H1 (cell line): ENCODE results near the gene KANSL1. TPM values are rescaled to one million over a fixed set of nuclear protein-coding genes. Genes with fewer than 3 reads are reported as not detected.

ENCODE experiments used
- CTCF ChIA-PET: fragments of 300-600 bp; sonication (Branson Sonifier 250); formaldehyde crosslinking; loops from one replicate; lab custom pipeline; 2021; ENCODE audit not compliant: partially characterized antibody; lab: Charles Lee
- POLR2A ChIA-PET: fragments of 300-600 bp; sonication (Branson Sonifier 250); formaldehyde crosslinking; loops from one replicate; lab custom pipeline; 2021; ENCODE audit warnings: inconsistent platforms; ENCODE audit not compliant: partially characterized antibody; lab: Charles Lee
- DNase-seq, 2 experiments: peaks; one replicate each; pipeline versions ENCODE4 v3.0.0 to v3.0.0-alpha.2; 2010 to 2022; ENCODE audit warnings: low spot score in 2 of 2, low read depth in 1 of 2, mixed read lengths in 1 of 2
- FAIRE-seq: peaks from 2 replicates; lab custom pipeline; 2011; peaks lifted over from hg19 to GRCh38; lab: Jason Lieb, UNC
- H2AFZ ChIP-seq: 2 replicates; pipeline ENCODE4 v1.8.1; 2012; ENCODE audit warnings: low read length, inconsistent platforms
- H2AK5ac ChIP-seq: 2 replicates; pipeline ENCODE4 v1.6.1; 2013; ENCODE audit warnings: low read depth, low read length
- H2BK120ac ChIP-seq: replicated peaks from 2 replicates; pipeline ENCODE3; 2013; ENCODE audit warnings: low read depth, low read length, inconsistent platforms
- H2BK12ac ChIP-seq: 2 replicates; pipeline ENCODE4 v1.6.1; 2013; ENCODE audit warnings: low read depth, low read length
- H2BK15ac ChIP-seq: 2 replicates; pipeline ENCODE4 v1.6.1; 2013; ENCODE audit warnings: low read length
- H2BK20ac ChIP-seq: 2 replicates; pipeline ENCODE4 v1.6.1; 2013; ENCODE audit warnings: low read length
- H2BK5ac ChIP-seq: 2 replicates; pipeline ENCODE4 v1.6.1; 2013; ENCODE audit warnings: low read depth, low read length
- H3K14ac ChIP-seq: 2 replicates; pipeline ENCODE4 v1.6.1; 2013; ENCODE audit warnings: inconsistent platforms; ENCODE audit not compliant: insufficient read length
- H3K18ac ChIP-seq: 2 replicates; pipeline ENCODE4 v1.6.1; 2013; ENCODE audit warnings: low read length; ENCODE audit errors: extremely low read depth
- H3K23ac ChIP-seq: 2 replicates; pipeline ENCODE4 v1.6.1; 2013; ENCODE audit warnings: inconsistent platforms; ENCODE audit not compliant: insufficient read length
- H3K23me2 ChIP-seq: 2 replicates; pipeline ENCODE4 v1.6.1; 2013; ENCODE audit warnings: low read depth, low read length
- H3K27ac ChIP-seq: 2 replicates; pipeline ENCODE4 v1.6.1; 2011; ENCODE audit warnings: low read depth, low read length, inconsistent platforms
- H3K27me3 ChIP-seq, 4 experiments: replicated peaks in 1 of 4; 1 replicate in 1 of 4; 2 replicates in 3 of 4; pipeline versions ENCODE4 v1.6.1 to v1.8.1; 2011 to 2013; ENCODE audit warnings: low read length in 3 of 4, mild to moderate bottlenecking in 3 of 4, inconsistent platforms in 2 of 4, mixed read lengths in 2 of 4, moderate library complexity in 1 of 4; ENCODE audit not compliant: control insufficient read depth in 3 of 4, insufficient read depth in 3 of 4; ENCODE audit errors: extremely low read depth in 1 of 4
- H3K36me3 ChIP-seq, 4 experiments: 2 replicates each; pipeline versions ENCODE4 v1.6.1 to v1.8.1; 2011 to 2013; ENCODE audit warnings: mild to moderate bottlenecking in 4 of 4, low read length in 3 of 4, moderate library complexity in 2 of 4, control low read depth in 1 of 4, inconsistent platforms in 1 of 4; ENCODE audit not compliant: insufficient read depth in 4 of 4, control insufficient read depth in 2 of 4
- H3K4ac ChIP-seq: replicated peaks from 2 replicates; pipeline ENCODE3; 2013; ENCODE audit warnings: low read length, low read depth, mixed read lengths, inconsistent platforms; ENCODE audit not compliant: insufficient read length
- H3K4me1 ChIP-seq, 4 experiments: replicated peaks in 1 of 4; 1 replicate in 1 of 4; 2 replicates in 3 of 4; pipeline versions ENCODE4 v1.6.1 to v1.8.1; 2011 to 2013; ENCODE audit warnings: low read length in 3 of 4, inconsistent platforms in 2 of 4, mixed read lengths in 1 of 4; ENCODE audit not compliant: insufficient read depth in 4 of 4, control insufficient read depth in 3 of 4
- H3K4me2 ChIP-seq, 2 experiments: 2 replicates each; pipeline versions ENCODE4 v1.6.1 to v1.8.1; 2011 to 2013; ENCODE audit warnings: low read depth in 2 of 2, low read length in 2 of 2, control low read depth in 1 of 2, inconsistent platforms in 1 of 2, mild to moderate bottlenecking in 1 of 2; ENCODE audit not compliant: insufficient read depth in 1 of 2
- H3K4me3 ChIP-seq, 4 experiments: fragments of 200-600, 300-600 bp in 1 of 4; sonication (generic), shearing (Covaris generic), sonication (Bioruptor Twin) in 1 of 4; 2 replicates each; pipeline versions ENCODE4 v1.5.1 to v1.8.1; 2011 to 2016; ENCODE audit warnings: low read length in 4 of 4, low read depth in 3 of 4, control low read depth in 2 of 4, inconsistent platforms in 2 of 4, mild to moderate bottlenecking in 2 of 4, mixed read lengths in 1 of 4, moderate library complexity in 1 of 4; ENCODE audit not compliant: insufficient read depth in 2 of 4; ENCODE audit errors: extremely low read depth in 1 of 4
- H3K56ac ChIP-seq: replicated peaks from 2 replicates; pipeline ENCODE3; 2013; ENCODE audit warnings: low read depth, mild to moderate bottlenecking, mixed read lengths, low read length, inconsistent platforms; ENCODE audit not compliant: insufficient read length
- H3K79me1 ChIP-seq: 2 replicates; pipeline ENCODE4 v1.6.1; 2013; ENCODE audit warnings: low read depth, low read length, control low read depth
- H3K79me2 ChIP-seq, 2 experiments: 2 replicates each; pipeline versions ENCODE4 v1.6.1 to v1.8.1; 2012 to 2013; ENCODE audit warnings: low read length in 2 of 2, mild to moderate bottlenecking in 2 of 2, inconsistent platforms in 1 of 2; ENCODE audit not compliant: insufficient read depth in 2 of 2, control insufficient read depth in 1 of 2
- H3K9ac ChIP-seq, 4 experiments: replicated peaks in 1 of 4; 1 replicate in 1 of 4; 2 replicates in 3 of 4; pipeline versions ENCODE4 v1.6.1 to v1.8.1; 2011 to 2013; ENCODE audit warnings: low read depth in 3 of 4, low read length in 3 of 4, control low read depth in 2 of 4, mild to moderate bottlenecking in 2 of 4, moderate library complexity in 2 of 4, inconsistent platforms in 1 of 4; ENCODE audit errors: extremely low read depth in 1 of 4
- H3K9me3 ChIP-seq, 2 experiments: 2 replicates each; pipeline versions ENCODE4 v1.6.1 to v1.8.1; 2012 to 2013; ENCODE audit warnings: mild to moderate bottlenecking in 2 of 2, moderate library complexity in 2 of 2, control low read depth in 1 of 2, inconsistent platforms in 1 of 2, low read depth in 1 of 2, low read length in 1 of 2, mixed read lengths in 1 of 2; ENCODE audit not compliant: insufficient read depth in 2 of 2
- H4K20me1 ChIP-seq, 2 experiments: replicated peaks in 1 of 2; 2 replicates each; pipeline versions ENCODE3 to v1.8.1; 2011 to 2013; ENCODE audit warnings: inconsistent platforms in 2 of 2, low read length in 2 of 2, mild to moderate bottlenecking in 1 of 2; ENCODE audit not compliant: insufficient read depth in 2 of 2, control insufficient read depth in 1 of 2
- H4K5ac ChIP-seq: 2 replicates; pipeline ENCODE4 v1.6.1; 2013; ENCODE audit warnings: low read length, low read depth, mixed read lengths, inconsistent platforms; ENCODE audit not compliant: insufficient read length
- H4K8ac ChIP-seq: 2 replicates; pipeline ENCODE4 v1.8.0; 2013; ENCODE audit warnings: mild to moderate bottlenecking, moderate library complexity, low read length, inconsistent platforms; ENCODE audit not compliant: insufficient read depth; ENCODE audit errors: extremely low read depth
- H4K91ac ChIP-seq: replicated peaks from 2 replicates; pipeline ENCODE3; 2013; ENCODE audit warnings: low read length, mixed read lengths, inconsistent platforms; ENCODE audit not compliant: insufficient read length
- ASH2L ChIP-seq: fragments of 200-600, 300-600 bp; sonication (generic); IDR thresholded peaks from one replicate; pipeline ENCODE4 v1.7.1; 2017; ENCODE audit warnings: low read length
- BACH1 ChIP-seq: IDR thresholded peaks from 2 replicates; pipeline ENCODE4 v1.6.1; 2012; ENCODE audit warnings: low read length, improper control_type of control experiment
- CREB1 ChIP-seq: IDR thresholded peaks from 2 replicates; pipeline ENCODE4 v1.6.1; 2012; ENCODE audit warnings: inconsistent platforms
- EGR1 ChIP-seq: IDR thresholded peaks from 2 replicates; pipeline ENCODE4 v1.6.1; 2011; ENCODE audit warnings: low read depth, low read length, borderline replicate concordance
- FOSL1 ChIP-seq: IDR thresholded peaks from 2 replicates; pipeline ENCODE4 v1.6.1; 2011; ENCODE audit warnings: mild to moderate bottlenecking, low read depth, low read length, moderate library complexity; ENCODE audit not compliant: insufficient read depth
- RNF2 ChIP-seq: fragments of 200-900, 300-1000 bp; sonication (generic); IDR thresholded peaks from 2 replicates; pipeline ENCODE4 v1.7.1; 2016; ENCODE audit warnings: borderline replicate concordance, low read depth, mild to moderate bottlenecking, antibody characterized with exemption, low read length; ENCODE audit not compliant: poor library complexity, severe bottlenecking; ENCODE audit errors: missing control alignments
- SIN3A ChIP-seq, 2 experiments: IDR thresholded peaks in 1 of 2; conservative IDR thresholded peaks in 1 of 2; 2 replicates each; pipeline ENCODE4 v1.6.1; 2011 to 2012; ENCODE audit warnings: low read length in 2 of 2, improper control_type of control experiment in 1 of 2, low read depth in 1 of 2, mild to moderate bottlenecking in 1 of 2
- SIX5 ChIP-seq: IDR thresholded peaks from 2 replicates; pipeline ENCODE4 v1.6.1; 2011; ENCODE audit warnings: mild to moderate bottlenecking, low read depth, low read length
- TBP ChIP-seq: IDR thresholded peaks from 2 replicates; pipeline ENCODE4 v1.6.1; 2011; ENCODE audit warnings: low read depth, low read length, improper control_type of control experiment
- WGBS, 2 experiments: shearing (Covaris generic) in 1 of 2; methylation state at CpG; one replicate each; pipeline versions ENCODE4 v1.1.6 to v1.1.7; 2013 to 2015; ENCODE audit warnings: low lambda C conversion rate in 2 of 2, mixed read lengths in 2 of 2, inconsistent platforms in 1 of 2, low coverage in 1 of 2, missing lambda C conversion rate in 1 of 2; ENCODE audit not compliant: insufficient replicate concordance in 2 of 2, insufficient coverage in 1 of 2, insufficient read length in 1 of 2; ENCODE audit errors: extremely low coverage in 1 of 2, missing lambda C conversion rate in 1 of 2; 5-methylcytosine and 5-hydroxymethylcytosine counted together
- polyA plus RNA-seq, 7 experiments: library from polyadenylated mRNA; depleted of rRNA in 3 of 7; stranded (reverse) in 5 of 7; unstranded in 2 of 7; fragments of >200 nt in 5 of 7; fragments of 200-250 nt in 2 of 7; gene quantifications; 1 replicate in 5 of 7; 2 replicates in 1 of 7; 4 replicates in 1 of 7; pipeline versions ENCODE4 v1.2.1 to v1.2.3, GENCODE V29; 2011 to 2013; ENCODE audit warnings: missing spikeins in 2 of 7, mixed read lengths in 2 of 7
- total RNA-seq: library from RNA; stranded (reverse); fragmentation: NEBNext Ultra II Directional; extraction: Animal tissue kit (Norgen Biotek cat#: 25700); gene quantifications from 2 replicates; pipeline ENCODE4 v1.2.1, GENCODE V29; 2021
- TF ChIP-seq, protein P1 (sequence below), 3 experiments: IDR thresholded peaks; 1 replicate in 2 of 3; 2 replicates in 1 of 3; pipeline versions ENCODE4 v1.5.1 to v1.6.1; 2011; ENCODE audit warnings: low read length in 3 of 3, mild to moderate bottlenecking in 3 of 3, inconsistent platforms in 2 of 3, low read depth in 1 of 3, moderate library complexity in 1 of 3; ENCODE audit not compliant: insufficient read depth in 1 of 3; ENCODE audit errors: control extremely low read depth in 1 of 3

Gene KANSL1
- total and polyA plus RNA-seq, 2 of the 8 experiments (the other 6 are each of a cell fraction or from before 2014, with no cell fraction given), result 34.0 to 128 TPM

DNA sequence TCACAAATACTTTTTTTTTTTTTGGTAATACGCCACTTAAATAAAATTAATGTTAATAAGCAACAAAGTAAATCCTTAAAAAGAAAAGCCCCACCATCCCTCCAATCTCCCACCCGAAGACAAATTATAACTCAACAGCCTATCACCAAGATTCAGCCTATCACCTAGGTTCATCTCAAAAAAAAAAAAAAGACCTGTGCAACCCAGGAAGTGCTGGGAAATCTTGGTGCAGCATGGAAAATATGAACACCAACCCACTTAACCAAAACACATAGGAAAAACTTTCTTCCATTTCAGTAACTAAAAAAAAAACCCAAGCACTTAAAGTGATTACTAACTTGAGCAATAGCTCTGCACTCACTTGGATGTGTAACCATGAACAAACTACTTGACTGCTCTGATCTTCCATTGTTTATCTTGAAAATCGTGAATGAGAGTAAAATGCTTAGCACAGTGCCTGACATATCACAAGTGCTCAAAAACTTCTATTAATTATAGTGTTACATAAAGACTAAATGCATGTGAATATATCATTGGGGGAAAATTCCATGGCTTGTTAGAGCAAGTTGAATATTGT is 103.8 kb downstream of the KANSL1 start:
- Histone ChIP-seq H3K14ac (no peak overlapping the region), H3K9me3 (no peaks in the 10 kb centered on the region), H3K4me2 (no peak overlapping the region), H3K4me1 (no peaks in the 10 kb centered on the region), H3K23ac (no peak overlapping the region), H3K18ac (no peak overlapping the region), H2BK5ac (no peak overlapping the region), H4K5ac (no peak overlapping the region), H3K79me2 (peaks cover 1 to 98% of the 10 kb centered on the region in 2 experiments; a peak in 3 of 4 replicates), H3K56ac (no peak overlapping the region), H3K27ac (no peak overlapping the region), H3K9ac (no peak overlapping the region), H3K36me3 (peaks cover 0 to 24% (median 2%) of the 10 kb centered on the region in 4 experiments; a peak in 3 of 8 replicates), H3K4me3 (no peak overlapping the region), H3K27me3 (no peaks in the 10 kb centered on the region), H4K8ac (no peak overlapping the region), H2AFZ (no peak overlapping the region), H2BK12ac (no peak overlapping the region), H2BK15ac (no peak overlapping the region), H3K4ac (no peak overlapping the region), H4K20me1 (peaks cover 4 to 6% of the 10 kb centered on the region in 2 experiments), H4K91ac (no peak overlapping the region), H2BK120ac (no peak overlapping the region), H3K79me1 (peaks cover 4% of the 10 kb centered on the region; the same call in 1 of the 2 replicates), H2AK5ac (no peak overlapping the region), H2BK20ac (no peak overlapping the region), H3K23me2 (no peaks in the 10 kb centered on the region; the same call in 1 of the 2 replicates)
- 97% methylated on average over 3 of the region's 3 CpGs; no CpG with 5 or more reads in 1 of the 2 experiments for WGBS, 2 experiments
- FAIRE-seq, result no peak
- ChIA-PET POLR2A (interaction anchor here (1.3 kb wide), 1 partner anchor 30 kb away, joined by 4 read pairs; no protein-coding TSS in a partner anchor), CTCF (interaction anchor here (0.6 to 1.8 kb wide), 7 partner anchors 25 to 1803 kb away, joined by 3 to 6 read pairs (median 3); no protein-coding TSS in a partner anchor)
- DNase-seq, result no peak
- no peak for TF ChIP-seq SIN3A (conservative IDR thresholded peaks at IDR 0.05 in 1 of 2, IDR thresholded peaks at IDR 0.05 in 1 of 2; ENCODE audit: low read depth in 1 of 2, low read length in 2 of 2)
- no peak for TF ChIP-seq FOSL1
- TF ChIP-seq RNF2, result no peak
- no peak for TF ChIP-seq TBP
- TF ChIP-seq SIX5, result no peak
- no peak for TF ChIP-seq ASH2L
- no peak for TF ChIP-seq BACH1
- no peak for TF ChIP-seq EGR1
- TF ChIP-seq CREB1, result no peak
- TF ChIP-seq, protein P1, sequence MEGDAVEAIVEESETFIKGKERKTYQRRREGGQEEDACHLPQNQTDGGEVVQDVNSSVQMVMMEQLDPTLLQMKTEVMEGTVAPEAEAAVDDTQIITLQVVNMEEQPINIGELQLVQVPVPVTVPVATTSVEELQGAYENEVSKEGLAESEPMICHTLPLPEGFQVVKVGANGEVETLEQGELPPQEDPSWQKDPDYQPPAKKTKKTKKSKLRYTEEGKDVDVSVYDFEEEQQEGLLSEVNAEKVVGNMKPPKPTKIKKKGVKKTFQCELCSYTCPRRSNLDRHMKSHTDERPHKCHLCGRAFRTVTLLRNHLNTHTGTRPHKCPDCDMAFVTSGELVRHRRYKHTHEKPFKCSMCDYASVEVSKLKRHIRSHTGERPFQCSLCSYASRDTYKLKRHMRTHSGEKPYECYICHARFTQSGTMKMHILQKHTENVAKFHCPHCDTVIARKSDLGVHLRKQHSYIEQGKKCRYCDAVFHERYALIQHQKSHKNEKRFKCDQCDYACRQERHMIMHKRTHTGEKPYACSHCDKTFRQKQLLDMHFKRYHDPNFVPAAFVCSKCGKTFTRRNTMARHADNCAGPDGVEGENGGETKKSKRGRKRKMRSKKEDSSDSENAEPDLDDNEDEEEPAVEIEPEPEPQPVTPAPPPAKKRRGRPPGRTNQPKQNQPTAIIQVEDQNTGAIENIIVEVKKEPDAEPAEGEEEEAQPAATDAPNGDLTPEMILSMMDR (IDR thresholded peaks at IDR 0.05; ENCODE audit: control extremely low read depth in 1 of 3, insufficient read depth in 1 of 3, low read depth in 1 of 3, low read length in 3 of 3), result no peak
